SU-DHL-6 (cell line): ENCODE measurements around the gene RPS6KA4.

Experiments used
- CTCF ChIP-seq: fragments of 200-600 bp; sonication (generic); IDR thresholded peaks from one replicate; pipeline ENCODE4 v1.5.1; 2017; ENCODE audit warnings: antibody characterized with exemption, mild to moderate bottlenecking, low read length, moderate library complexity; ENCODE audit not compliant: insufficient read depth, poor library complexity, severe bottlenecking
- EZH2phosphoT487 ChIP-seq: fragments of 200-600 bp; sonication (generic), shearing (Covaris generic); conservative IDR thresholded peaks from 2 replicates; pipeline ENCODE4 v1.6.1; 2018; ENCODE audit warnings: mild to moderate bottlenecking, antibody characterized with exemption, low read length, moderate library complexity, mixed read lengths

GRCh38 chr11:64389851-64390250 is 30.9 kb downstream of the RPS6KA4 start:
- no peak for TF ChIP-seq CTCF
- TF ChIP-seq EZH2phosphoT487 = no peak
